ENCODE measurements around the gene FNDC3B.

Gene FNDC3B

DNA sequence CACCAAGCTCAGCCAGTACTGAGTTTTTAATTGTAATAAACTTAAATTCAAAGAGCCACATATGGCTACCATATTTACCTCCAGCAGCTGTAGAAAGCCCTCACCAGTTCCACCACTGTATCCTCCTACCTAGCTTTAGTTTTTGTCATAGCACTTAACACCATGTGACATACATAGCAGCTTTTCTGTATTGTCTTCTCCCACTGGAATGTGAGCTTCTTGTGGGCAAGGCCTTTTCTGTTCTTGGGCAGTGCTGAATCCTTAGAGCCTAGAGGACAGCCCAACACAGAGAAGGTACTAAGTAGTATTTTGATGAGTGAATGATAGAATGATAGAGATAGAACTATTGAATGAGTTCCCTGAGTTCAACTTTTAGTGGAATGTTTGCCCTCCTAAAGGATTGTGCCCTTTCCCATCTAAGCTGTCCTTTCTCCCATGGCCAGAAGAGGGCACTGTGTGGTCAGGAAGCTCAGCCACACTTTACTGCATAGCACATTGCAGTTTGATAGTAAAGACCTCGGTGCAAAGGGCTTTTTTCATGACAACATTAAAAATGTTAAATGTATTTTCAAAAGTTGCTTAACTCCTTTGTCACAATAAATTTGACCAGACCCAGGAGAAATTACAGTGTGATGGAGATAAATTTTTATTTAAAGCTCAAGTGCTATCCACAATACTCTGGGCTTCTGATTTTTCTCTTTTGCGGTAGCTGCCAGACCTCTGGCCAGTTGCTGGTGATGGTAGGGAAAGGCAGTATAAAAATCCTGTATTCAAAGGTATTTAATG lies 293.1 kb downstream of the FNDC3B start:
- DNase-seq (ENCODE audit: low read depth, low spot score): no peak

DNA sequence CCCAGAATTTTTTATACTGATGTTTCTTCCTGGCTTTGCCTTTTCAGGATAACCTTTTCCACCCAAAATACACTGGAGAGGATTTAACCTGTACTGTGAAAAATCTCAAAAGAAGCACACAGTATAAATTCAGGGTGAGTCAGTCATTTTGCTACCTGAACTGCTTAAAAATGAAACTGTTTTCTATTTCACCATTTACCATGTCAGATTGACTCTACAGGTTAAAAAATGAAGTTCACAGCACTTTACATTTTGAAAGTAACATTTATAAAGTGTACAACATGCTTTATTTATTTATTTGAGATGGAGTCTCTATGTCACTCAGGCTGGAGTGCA lies 293.6 kb downstream of the FNDC3B start:
- no peak for DNase-seq (ENCODE audit: low read depth, low spot score)

DNA sequence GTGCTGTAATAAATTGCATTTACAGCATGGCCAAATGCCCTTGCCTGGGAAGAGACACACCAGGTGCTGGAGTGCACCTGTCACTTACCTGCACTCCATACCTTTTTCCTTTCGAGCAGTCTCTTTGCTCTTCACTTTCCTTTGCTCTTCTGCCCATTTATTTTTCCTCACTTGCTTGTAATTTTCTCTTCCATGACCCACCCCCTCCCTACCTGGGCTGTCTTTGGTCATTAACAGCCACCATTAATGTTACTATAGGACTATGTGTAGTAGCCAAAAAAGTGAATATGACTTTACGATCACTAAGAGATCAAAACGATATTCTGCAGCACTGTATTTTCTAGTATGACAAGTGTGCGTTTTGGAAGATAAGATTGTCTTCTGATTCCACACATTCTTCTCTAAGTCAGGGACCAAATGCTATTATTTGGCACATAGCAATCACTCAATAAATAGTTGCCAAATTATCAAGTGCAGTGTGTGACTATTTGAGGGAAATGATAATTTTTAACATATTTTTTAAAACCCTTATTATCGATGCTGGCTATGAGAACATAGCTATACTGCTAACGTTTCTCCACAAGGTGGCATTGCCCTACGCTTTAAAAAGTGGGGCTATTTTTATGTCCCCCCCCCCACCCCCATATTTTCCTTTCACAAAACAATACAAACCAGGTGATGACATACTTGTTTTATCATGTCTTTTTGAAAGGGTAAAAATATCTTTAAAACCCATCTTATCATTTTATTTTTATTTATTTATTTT lies 294.5 kb downstream of the FNDC3B start:
- DNase-seq (ENCODE audit: low read depth, low spot score): no peak

DNA sequence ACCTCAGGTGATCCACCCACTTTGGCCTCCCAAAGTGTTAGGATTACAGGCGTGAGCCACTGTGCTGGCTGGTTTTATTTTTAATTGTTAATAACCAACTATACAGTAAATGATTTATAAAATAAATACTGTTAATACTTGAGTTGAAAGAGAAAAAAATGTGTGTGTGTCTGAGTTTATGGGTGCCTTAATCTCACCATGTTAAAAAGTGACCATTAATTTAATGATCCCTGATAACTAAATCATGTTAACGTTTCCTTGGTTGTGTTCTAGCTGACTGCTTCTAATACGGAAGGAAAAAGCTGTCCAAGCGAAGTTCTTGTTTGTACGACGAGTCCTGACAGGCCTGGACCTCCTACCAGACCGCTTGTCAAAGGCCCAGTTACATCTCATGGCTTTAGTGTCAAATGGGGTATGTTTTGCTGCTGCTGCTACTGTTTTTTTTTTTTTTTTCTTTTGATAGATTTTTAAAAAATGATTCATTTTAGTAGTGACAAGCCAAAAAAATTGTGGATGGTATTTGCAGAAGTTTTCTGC lies 295.4 kb downstream of the FNDC3B start:
- DNase-seq (ENCODE audit: low read depth, low spot score): no peak

DNA sequence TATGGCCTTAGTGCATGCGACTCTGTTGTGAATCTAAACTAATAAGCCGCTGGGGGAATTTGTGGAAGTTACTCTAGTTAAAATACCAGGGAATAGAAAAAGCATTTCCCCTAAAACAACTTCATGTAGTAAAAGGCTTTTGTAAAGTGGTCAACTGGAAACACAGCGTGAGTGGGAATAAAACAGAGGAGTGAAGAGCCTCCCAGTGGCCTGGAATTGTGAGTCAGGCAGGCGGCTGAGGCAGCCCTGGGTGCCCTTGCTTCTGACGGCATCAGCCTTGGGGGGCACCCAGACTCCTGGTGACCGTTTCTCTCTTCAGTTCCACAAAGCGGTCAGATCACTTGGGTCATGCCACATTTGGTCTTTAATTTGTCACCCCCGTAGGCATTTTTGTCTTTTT lies 300.5 kb downstream of the FNDC3B start:
- no peak for DNase-seq (ENCODE audit: low read depth, low spot score)

DNA sequence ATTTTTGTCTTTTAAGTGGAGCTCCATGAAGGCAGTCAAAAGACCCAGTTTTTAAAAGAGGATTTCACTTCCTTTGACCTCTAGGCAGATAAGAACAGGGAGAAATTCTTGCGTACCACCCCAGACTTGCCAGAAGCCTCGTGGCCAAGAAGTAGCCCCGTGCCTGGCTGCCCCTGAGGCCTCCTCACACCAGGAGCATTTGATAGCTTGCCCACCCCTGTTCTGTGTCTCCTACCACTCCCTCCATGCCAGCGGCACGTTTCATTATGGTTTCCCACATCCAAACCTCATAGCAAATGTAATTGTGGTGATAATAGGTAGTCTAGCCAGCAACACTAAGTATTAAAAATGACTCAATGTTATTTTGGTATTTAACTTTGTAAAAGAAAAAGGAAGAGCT lies 301.2 kb downstream of the FNDC3B start:
- no peak for DNase-seq (ENCODE audit: low read depth, low spot score)

DNA sequence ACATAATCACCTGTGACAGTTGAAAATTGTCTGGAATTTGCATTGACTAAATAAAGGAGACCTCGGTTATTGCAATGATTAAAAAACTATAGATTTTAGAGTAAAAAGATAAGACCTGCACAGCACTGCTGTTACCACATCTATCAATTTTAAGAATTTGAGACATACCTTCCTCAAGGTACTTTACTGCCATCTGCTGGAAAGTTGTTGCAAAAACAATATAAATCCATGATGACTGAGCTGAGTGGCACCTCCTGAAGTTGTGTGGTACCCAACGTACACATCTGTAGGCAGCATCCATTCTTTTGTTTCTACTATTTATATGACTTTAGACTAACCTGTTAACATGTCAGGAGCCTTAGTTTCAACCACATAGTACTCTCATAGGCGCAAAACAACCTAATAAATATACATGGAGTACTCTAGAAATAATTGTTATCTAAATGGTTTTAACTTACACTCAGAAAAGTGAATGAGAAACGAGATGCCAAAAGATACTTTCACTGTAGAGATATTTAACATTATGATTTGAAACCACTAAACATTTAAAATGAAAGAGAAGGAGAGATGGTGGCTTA lies 302.2 kb downstream of the FNDC3B start:
- DNase-seq (ENCODE audit: low read depth, low spot score): no peak

DNA sequence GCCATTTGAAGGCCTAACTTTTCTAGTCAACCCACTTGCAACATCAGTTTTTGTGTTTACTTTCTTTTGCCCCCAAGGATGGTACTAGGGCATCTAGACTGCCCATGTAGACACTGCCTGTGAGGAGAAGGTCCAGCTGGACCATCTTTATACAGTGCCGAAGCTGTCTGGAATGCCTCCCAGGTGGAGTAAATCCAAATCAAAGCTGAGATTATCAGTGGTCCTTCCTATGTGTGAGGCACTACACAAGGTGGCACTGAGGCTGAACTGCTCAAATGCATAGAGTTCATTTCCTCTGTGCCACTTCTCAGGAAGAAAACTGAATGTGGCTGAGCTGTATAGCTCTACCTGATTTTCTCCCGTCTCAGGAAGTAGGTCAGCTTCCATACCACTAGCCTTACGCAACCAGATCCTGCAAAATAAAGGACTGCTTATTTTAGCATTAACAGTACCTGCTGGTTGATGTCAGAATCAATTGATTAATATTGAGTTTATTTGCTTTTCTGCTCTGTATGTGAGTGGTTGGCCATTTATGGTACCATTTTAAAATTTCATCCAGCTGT lies 302.8 kb downstream of the FNDC3B start:
- no peak for DNase-seq (ENCODE audit: low read depth, low spot score)

DNA sequence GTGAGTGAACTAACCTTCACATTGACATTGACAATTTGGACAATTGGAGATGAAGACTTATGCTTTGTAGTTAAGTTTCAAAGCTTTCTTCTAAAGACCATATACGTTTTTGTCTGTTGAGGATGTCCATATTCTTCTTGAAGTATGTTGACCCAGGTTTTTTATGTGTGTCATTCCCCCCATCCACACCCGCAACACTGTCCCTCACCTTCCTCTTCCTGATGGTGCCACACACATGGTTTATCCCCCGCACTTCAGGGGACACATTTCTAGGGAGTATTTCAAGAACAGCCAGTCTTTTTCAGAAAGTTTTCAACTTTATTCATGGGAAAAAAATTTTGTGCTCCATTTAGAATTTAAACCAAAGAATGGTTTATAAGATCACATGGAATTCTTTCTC lies 303.7 kb downstream of the FNDC3B start:
- no peak for DNase-seq (ENCODE audit: low read depth, low spot score)

DNA sequence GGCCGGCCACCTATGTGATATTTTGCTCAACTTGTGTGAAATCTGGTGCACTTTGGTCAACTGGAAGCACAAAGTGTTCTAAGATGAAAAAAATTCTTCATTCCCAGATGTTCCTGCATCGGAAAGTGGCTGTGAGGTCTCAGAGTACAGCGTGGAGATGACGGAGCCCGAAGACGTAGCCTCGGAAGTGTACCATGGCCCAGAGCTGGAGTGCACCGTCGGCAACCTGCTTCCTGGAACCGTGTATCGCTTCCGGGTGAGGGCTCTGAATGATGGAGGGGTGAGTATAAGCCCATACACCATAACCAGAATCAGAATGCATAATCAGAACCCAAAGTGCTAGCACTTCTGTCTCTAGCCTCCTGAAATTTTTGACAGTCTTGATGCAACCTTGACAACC lies 304.6 kb downstream of the FNDC3B start:
- no peak for DNase-seq (ENCODE audit: low read depth, low spot score)

DNA sequence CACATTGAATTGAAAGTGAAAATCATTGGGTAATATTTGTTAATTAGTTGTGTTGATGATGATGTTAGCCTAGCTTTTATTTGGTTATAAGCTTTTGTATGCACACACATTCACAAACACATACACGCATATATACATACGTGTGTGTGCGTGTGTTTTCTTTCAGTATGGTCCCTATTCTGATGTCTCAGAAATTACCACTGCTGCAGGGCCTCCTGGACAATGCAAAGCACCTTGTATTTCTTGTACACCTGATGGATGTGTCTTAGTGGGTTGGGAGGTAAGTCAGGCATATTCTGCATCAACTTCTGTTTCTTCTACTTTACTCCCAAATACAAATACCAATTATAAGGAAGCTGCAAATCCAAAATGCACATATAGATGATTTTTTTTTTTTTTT lies 306.8 kb downstream of the FNDC3B start:
- DNase-seq (ENCODE audit: low read depth, low spot score): no peak

DNA sequence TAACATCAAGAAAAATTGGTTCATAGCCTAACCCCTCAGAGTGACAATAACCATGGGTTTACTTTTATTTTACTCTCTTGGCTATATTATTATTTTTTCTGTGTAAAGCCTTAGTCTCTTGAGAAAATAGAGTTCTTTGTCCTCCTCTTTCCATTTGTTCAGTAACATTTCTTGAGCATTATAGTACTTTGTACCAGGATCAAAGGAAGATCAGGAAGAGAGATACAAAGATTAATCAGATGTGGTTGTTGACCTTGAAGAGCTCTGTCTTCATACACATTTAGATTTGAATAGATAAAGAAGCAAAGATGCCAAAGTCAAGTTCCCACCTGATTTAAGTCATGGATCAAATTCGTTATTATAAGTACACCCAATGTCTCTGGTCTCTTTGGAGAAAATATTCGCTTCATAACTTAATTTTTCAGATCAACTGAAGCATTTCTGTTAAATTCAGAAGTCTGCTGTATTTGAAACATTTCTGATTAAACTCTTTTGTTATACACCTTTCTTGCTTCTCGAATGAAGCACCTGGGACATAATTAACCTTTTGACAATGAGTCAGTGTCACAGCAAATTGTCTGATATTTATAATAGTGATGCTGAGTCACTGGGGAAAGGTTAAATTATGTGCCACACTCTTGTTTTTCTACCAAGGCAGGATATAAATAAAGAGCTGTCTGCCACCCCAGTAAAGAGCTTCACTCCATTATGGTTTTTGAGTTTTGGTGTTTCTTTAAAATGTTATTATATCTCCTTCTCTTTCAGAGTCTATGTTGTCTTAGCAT lies 308.7 kb downstream of the FNDC3B start:
- no peak for DNase-seq (ENCODE audit: low read depth, low spot score)

DNA sequence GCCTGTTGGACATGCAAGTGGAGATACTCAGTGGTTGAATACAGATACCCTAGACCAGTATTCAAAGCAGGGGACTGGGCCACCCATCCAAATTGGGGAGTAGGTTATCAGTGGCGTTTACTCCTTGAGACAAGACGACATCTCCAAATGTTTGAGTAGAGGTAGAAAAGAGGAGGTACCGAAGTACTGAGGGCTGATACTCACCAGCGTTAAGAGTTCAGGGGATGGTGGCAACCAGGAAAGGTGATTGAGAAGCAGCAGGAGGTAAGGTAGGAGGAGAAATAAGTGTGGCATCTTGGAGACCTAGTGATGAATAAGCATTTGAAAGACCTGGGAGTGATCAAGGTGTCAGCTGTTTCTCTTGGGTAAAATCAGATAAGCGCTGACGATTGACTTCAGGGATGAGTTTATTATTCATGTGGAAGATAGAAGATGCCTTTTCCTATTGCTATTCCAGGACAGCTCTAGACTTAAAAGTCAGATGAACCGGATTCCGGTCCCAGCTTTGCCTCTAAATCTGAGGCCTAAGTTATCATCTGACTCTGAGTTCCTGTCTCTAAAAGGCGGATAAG lies 312.6 kb downstream of the FNDC3B start:
- no peak for DNase-seq (ENCODE audit: low read depth, low spot score)

DNA sequence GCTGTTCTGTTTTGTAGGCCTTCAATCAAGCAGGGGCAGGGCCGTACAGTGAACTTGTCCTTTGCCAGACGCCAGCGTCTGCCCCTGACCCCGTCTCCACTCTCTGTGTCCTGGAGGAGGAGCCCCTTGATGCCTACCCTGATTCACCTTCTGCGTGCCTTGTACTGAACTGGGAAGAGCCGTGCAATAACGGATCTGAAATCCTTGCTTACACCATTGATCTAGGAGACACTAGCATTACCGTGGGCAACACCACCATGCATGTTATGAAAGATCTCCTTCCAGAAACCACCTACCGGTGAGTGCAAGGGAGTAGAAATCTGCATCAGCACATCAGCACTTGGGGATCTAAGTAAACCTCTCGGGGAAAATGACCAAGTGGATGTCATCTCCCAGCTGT lies 313.4 kb downstream of the FNDC3B start:
- no peak for DNase-seq (ENCODE audit: low read depth, low spot score)

DNA sequence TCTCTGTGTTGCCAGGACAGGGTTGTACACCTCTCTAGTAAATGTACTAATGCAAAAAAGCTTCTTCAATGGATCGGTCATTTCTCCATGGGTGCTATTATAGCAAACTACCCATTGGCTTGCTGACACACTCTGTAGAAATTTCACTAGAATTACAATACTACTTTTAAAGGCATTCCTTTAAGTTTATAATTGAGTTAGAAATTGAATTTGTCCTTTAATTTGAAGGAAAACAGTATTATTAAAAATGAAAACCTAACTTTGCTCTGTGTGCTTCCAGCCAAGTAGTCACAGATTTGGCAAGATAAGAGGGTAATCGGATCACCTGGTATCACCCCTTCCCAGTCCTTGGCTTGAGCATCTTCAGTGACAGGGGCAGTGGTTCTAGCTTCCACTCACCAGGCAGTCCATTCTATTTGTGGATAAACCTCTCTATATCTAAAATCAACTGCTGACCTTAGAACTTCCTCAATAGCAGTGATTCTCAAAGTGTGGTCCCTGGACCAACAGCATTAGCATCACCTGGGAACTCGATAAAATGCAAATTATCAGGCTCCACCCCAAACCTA lies 315.6 kb downstream of the FNDC3B start:
- no peak for DNase-seq (ENCODE audit: low read depth, low spot score)

DNA sequence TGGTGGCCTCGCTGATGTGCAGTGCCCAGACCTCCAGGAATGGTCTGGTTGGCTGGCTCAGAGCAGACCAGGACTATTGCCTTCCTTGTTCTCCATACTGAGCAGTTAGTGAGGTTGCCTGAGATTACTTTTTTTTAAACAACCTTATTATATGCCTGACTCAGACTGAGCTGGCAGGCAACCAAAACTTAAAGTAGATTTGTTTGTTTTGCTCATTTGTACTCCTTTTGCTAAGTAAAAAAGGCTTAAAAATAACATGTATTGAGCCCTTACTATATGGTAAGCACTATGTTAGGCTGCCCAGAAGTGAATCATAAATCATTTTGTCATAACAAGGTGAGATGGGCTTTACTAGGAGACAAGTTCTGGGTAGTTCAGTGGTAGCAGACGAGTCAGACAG lies 316.5 kb downstream of the FNDC3B start:
- no peak for DNase-seq (ENCODE audit: low read depth, low spot score)

DNA sequence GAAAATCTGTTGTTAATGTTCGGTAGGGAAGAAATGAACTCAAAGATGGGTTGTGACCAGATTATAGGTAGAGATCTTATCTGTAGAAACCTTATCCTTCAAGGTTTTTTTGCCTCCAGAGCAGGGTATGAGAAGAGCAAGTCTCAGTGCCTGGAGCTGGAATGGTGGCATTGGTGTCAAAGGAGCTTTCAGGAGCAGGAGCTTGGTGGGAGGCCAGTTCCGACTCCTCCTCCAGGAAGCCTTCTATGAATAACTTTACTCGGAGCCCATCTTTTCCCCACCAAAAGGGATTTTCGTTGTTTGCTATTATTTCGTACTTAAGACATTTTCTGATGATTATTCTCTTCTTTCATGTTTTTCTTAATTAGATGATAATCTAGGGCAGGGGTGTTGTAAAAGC lies 317.0 kb downstream of the FNDC3B start:
- no peak for DNase-seq (ENCODE audit: low read depth, low spot score)

DNA sequence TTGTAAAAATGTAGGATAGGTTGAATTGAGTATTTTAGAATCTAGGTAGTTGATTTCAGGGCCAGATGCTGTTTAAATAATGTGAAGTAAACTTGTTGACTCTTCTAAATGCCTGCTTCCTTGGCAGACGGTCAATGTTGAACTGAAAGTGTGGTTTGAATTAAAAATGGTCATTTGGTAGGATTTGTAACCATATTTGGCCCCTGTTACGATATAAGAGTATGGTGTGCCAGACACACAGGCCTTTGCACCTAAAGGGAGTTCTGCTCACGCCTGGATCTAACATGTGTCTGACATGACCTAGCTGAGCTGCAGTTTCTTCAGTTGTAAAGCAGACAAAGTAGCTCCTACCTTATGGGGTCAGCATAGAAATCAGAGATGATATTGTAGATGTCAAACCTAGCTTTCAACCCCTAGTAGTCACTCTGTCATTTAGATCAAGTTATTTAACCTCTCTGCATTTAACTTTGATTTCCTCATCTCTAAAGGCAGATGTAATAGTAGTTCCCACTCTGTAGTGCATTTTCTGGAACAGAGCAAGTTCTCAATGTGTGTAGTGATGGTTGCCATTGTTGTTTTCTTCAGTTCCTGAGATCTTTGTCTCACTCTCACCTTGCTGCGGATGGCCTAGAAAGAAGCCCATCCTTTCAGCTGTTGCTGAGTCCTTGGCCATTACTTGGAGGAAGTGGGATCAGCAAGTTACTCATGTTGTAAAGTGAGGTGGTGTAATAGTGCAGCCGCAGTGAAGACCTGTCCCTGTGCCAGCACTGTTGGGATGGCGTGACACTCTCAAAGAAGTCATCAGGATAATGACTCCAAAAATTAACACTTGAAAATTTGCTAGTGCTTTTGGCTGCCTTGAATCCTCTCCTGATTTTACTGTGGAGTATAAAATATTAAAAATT lies 318.7 kb downstream of the FNDC3B start:
- DNase-seq (ENCODE audit: low read depth, low spot score): no peak

DNA sequence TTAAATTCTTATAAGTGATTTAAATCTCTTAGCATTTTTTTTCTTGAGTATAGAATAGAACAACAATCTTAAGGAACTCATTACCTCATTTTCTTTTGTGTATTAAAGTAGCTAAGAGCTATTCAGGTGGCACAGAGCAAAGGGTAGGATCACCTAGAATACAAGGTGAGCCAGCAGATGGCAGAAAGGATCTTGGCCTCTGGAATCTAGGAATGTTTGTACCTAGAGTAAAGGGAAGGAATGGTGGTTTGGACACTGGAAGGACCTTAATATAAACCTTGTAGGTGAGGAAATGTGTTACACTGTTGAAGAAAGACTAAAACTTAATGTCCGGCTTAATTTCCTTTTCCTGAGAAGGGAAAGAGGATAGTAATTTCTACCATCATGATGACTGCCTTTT lies 319.9 kb downstream of the FNDC3B start:
- no peak for DNase-seq (ENCODE audit: low read depth, low spot score)

DNA sequence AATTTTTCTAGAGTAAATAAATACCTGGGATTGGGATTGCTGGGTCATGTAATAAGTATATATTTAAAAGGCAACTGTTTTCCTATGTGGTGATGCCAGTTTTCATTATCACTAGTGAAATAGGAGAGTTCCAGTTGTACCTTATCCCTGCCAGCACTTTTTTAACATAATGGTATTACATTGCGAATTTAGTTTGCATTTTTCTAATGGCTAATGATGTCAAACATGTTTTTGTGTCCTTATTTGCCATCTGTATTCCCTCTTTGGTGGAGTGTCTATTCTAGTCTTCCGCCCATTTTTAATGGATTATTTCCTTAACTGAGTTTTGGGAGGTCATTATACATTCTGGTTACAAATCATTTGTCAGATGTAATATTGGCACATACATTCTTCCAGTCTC lies 320.6 kb downstream of the FNDC3B start:
- no peak for DNase-seq (ENCODE audit: low read depth, low spot score)
